ENCODE measurements around the gene FAM162A.

- TF ChIP-seq CTCF (IDR thresholded peaks at IDR 0.05) = no peak
- TF ChIP-seq POLR2A (IDR thresholded peaks at IDR 0.05) = no peak
These were observed 37.1 kb downstream of the FAM162A start for GRCh38 chr3:122421101-122421500.
